Measurements from ENCODE around the gene TTC8. TPM values are rescaled to one million over a fixed set of nuclear protein-coding genes. Genes with fewer than 3 reads are reported as not detected.

The TTC8 gene
- total RNA-seq, 1 experiment from 2014 or later = 9.2 TPM

DNA sequence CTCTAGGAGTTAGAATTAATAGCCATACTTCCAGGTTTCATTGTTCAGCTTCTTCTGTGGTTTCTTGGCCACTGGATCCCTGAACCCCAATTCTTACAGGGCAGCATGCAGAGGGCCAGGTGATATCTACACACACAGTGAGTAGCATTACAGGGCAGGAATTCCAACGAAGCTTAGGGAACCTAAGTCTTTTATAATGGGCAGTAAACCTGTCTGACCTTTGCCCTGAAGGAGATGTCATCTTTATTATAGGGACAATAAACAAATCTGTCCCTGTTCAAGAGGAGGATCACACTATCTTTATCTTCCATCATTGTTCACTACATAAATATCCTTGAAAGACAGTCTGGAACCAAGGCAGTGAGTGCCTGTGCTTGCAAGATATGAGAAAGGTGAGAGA, 20.0 kb upstream of the TTC8 start:
- Mint-ChIP-seq H3K4me3 (no peak overlapping the region), H3K36me3 (ENCODE audit: insufficient read depth in 1 of 3, low read depth in 3 of 3) (peaks cover 0 to 12% (median 5%) of the 10 kb centered on the region in 3 experiments; a peak in 2 of 7 replicates), H3K4me1 (peaks cover 2 to 5% of the 10 kb centered on the region in 2 experiments; a peak in 1 of 4 replicates), H3K27me3 (ENCODE audit: low read depth) (peaks cover 27% of the 10 kb centered on the region), H3K27ac (no peak overlapping the region; a peak in 1 of 7 replicates), H3K9me3 (peaks cover 13 to 14% of the 10 kb centered on the region in 2 experiments; a peak in 4 of 5 replicates)
- Histone ChIP-seq H3K14ac (ENCODE audit: insufficient read depth, low read length) (no peak overlapping the region), H4K5ac (ENCODE audit: insufficient read length, low read depth, low read length) (no peak overlapping the region), H3K56ac (ENCODE audit: insufficient read length, low read depth, low read length) (no peak overlapping the region), H3K23me2 (ENCODE audit: insufficient read length, low read depth, low read length, poor library complexity, severe bottlenecking) (no peaks in the 10 kb centered on the region), H3K27me3 (ENCODE audit: insufficient read depth, low read length) (no peaks in the 10 kb centered on the region), H2BK120ac (ENCODE audit: low read depth, low read length, poor library complexity, severe bottlenecking) (no peak overlapping the region), H3K4me1 (ENCODE audit: insufficient read depth, low read length) (no peaks in the 10 kb centered on the region), H3K18ac (ENCODE audit: insufficient read length, low read depth, low read length) (no peak overlapping the region), H2AFZ (ENCODE audit: low read length) (no peak overlapping the region), H4K20me1 (ENCODE audit: control insufficient read depth, insufficient read depth, insufficient read length) (no peaks in the 10 kb centered on the region), H3K79me1 (ENCODE audit: insufficient read depth, low read depth, low read length, poor library complexity, severe bottlenecking) (no peaks in the 10 kb centered on the region), H2AK5ac (ENCODE audit: insufficient read length, low read length) (no peak overlapping the region), H2BK15ac (ENCODE audit: low read depth, low read length) (no peak overlapping the region), H3K4me2 (ENCODE audit: insufficient read depth, insufficient read length, low read length) (no peak overlapping the region), H3K23ac (ENCODE audit: insufficient read length, low read depth, low read length) (no peak overlapping the region), H3K9ac (ENCODE audit: extremely low read depth, insufficient read length, low read length) (no peak overlapping the region), H4K8ac (replicated peaks; ENCODE audit: insufficient read length, low read depth, low read length) (no peak overlapping the region), H3K9me3 (ENCODE audit: control insufficient read depth, low read depth, low read length) (no peaks in the 10 kb centered on the region), H2BK20ac (ENCODE audit: low read depth, low read length, poor library complexity, severe bottlenecking) (no peak overlapping the region), H3K4ac (ENCODE audit: low read depth, low read length) (no peak overlapping the region), H2BK12ac (ENCODE audit: insufficient read length, low read depth, low read length) (no peak overlapping the region), H3K79me2 (ENCODE audit: insufficient read depth, low read length) (no peaks in the 10 kb centered on the region), H3K27ac (ENCODE audit: insufficient read length, low read depth, low read length) (no peak overlapping the region), H3T11ph (ENCODE audit: low read length) (no peak overlapping the region), H4K91ac (ENCODE audit: insufficient read length, low read depth, low read length) (no peak overlapping the region), H2BK5ac (ENCODE audit: insufficient read length, low read length) (no peak overlapping the region)
- DNase-seq = no peak
- WGBS (ENCODE audit: extremely low coverage, insufficient read length, low lambda C conversion rate) = no CpG with 5 or more reads among the region's 1 CpG
- no peak for TF ChIP-seq CTCF (conservative IDR thresholded peaks at IDR 0.05)

All from H9 (cell line).